Gastroesophageal sphincter (tissue), 3 donors: Measurements from ENCODE around the gene MEGF8.

ENCODE experiments used
- CTCF ChIP-seq, 4 experiments: fragments of 200-600 bp in 2 of 4; fragments of 450-650 bp in 2 of 4; sonication (generic) in 1 of 4; IDR thresholded peaks; one replicate each; pipeline ENCODE4 v1.5.1; 2017 to 2019; ENCODE audit warnings: antibody characterized with exemption in 4 of 4, mild to moderate bottlenecking in 2 of 4, moderate library complexity in 2 of 4
- EP300 ChIP-seq: sonication (generic); formaldehyde crosslinking; IDR thresholded peaks from one replicate; pipeline ENCODE4 v1.6.1; 2017; ENCODE audit warnings: antibody characterized with exemption, mild to moderate bottlenecking
- POLR2A ChIP-seq, 2 donors: fragments of 450-650 bp; IDR thresholded peaks; one replicate each; pipeline ENCODE4 v1.6.1; 2017; ENCODE audit warnings: antibody characterized with exemption in 2 of 2, mild to moderate bottlenecking in 2 of 2, moderate library complexity in 1 of 2
- POLR2AphosphoS5 ChIP-seq: sonication (generic); formaldehyde crosslinking; IDR thresholded peaks from one replicate; pipeline ENCODE4 v1.6.1; 2017; ENCODE audit warnings: antibody characterized with exemption

GRCh38 chr19:42422092-42422900 lies 96.9 kb downstream of the MEGF8 start:
- TF ChIP-seq CTCF (IDR thresholded peaks at IDR 0.05) (no peak), POLR2AphosphoS5 (no peak), EP300 (no peak), POLR2A (IDR thresholded peaks at IDR 0.05) (no peak)
